Measurements from ENCODE around the gene HIVEP2.
A peak's percentile ranks its signal among the peaks of the same experiment; 100 is the strongest.

Gene HIVEP2

GRCh38 chr6:142764311-142764710, 180.7 kb downstream of the HIVEP2 start:
- no peak for DNase-seq

DNA sequence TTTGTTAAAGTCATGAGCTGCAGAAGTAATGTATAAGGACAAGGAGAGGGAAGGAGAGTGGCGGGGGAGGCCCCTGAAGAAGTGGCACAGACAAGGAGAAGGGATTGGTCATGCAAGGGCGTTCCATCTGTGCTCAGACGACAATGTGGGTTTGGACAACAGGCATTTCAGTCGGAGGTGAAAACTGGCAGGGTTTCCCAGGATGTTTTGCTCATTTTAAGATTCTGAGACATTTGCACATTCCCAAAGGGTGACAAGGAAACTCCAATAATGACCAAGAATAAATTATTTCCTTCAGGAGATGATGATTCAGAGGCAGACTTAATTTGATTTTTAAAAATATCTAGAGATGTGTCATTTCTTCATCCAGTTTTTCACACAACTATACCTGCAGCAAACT, 181.8 kb downstream of the HIVEP2 start:
- DNase-seq: no peak

DNA sequence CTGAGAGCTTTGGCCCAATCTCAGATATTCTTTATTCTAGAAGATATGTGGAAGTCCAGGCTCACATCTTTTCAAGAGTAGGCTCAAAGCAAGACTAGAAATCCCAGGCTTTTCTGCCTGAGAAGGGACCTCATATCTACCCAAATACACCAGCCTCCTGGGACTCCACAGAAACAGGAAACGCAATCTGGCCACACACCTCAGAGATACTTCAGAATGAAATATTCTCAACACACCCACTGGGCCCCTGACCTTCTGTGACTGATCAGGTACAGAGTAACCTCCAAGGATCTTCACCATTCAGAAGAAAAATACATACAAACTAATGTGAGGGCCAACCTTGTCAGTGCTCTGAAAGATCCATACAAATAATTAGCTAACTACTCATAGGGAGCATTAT, 183.2 kb downstream of the HIVEP2 start:
- no peak for DNase-seq

- DNase-seq: no peak
Measured at GRCh38 chr6:142760152-142760551, 184.8 kb downstream of the HIVEP2 start.

DNA sequence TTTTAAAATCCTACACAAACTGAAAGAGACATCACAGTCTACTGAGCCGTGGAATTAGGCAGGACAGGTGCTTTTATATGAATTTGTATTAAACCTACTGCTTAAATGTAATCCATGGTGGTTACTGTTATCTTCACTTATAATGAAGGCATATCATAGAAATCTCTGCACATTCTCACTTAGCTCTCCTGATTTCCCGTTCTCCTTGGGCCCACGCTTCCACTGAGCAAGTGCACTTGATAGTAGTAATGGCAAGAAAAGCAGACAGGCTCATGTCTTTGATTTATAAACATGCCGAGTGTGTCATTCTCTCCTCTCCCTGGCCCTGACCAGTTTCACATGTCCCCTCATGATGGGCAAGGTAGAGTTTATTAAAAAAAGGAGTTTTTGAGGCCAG, 186.3 kb downstream of the HIVEP2 start:
- no peak for DNase-seq

GRCh38 chr6:142757852-142758628, 186.9 kb downstream of the HIVEP2 start:
- DNase-seq: no peak

DNA sequence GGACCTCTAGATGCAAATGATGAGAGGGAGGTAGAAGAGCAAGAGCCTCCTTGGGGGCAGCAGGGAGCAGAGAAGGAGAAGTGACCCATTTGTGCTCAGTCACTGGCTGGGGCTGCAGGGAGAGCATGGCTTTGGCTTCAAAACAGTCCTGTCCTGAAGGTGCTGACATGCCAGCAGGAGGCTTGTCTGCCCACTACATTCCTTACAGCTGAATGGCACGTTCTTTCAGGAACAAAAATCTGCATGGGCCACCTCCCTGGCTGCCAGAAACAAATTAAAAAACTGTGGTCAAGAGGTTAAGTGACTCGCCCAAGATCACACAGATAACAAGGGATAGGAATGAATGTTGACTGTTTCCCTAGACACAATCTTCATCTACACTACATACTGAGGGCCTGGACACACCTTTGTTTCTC, 188.8 kb downstream of the HIVEP2 start:
- DNase-seq: no peak

GRCh38 chr6:142753196-142753595, 191.8 kb downstream of the HIVEP2 start:
- DNase-seq: no peak

DNA sequence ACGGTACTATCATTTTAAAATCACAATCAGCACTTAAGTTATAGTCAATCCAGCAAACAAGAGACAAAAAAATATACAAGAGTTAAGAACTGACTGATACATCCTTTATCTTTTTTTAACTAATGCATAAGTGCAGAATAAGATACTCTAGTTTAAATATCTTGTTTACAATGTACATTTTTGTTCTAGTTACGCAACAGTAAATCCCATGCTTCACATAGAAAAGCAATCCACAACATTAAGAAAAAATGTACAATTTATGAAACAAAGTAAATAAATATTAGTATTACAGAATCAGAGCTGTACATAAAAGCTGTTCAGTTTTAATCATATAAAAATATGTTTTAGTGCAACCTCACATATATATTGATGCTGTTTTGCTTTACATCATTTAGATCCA, 192.6 kb downstream of the HIVEP2 start:
- DNase-seq: no peak

GRCh38 chr6:142751452-142751851, 193.5 kb downstream of the HIVEP2 start:
- no peak for DNase-seq

- DNase-seq: no peak
Measured at GRCh38 chr6:142750998-142751397, 194.0 kb downstream of the HIVEP2 start.

DNA sequence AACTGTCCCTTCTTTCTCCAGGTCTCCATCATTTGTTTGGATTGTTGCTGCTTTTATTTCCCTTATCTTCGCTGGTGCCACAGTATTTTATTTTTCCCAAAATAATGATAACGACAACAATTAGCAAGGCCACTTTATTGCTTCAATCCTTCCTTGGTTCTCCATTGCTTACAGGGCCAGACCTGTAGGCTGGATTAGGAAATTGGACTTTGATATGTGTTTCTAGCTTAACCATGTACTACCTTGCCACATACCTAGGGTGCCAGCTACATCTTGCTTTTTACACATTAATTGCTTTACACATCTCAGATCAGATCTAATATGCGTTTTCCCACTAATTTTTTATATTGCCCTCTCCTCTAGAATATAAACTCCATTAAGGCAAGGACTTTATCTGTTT, 195.4 kb downstream of the HIVEP2 start:
- DNase-seq: no peak

DNA sequence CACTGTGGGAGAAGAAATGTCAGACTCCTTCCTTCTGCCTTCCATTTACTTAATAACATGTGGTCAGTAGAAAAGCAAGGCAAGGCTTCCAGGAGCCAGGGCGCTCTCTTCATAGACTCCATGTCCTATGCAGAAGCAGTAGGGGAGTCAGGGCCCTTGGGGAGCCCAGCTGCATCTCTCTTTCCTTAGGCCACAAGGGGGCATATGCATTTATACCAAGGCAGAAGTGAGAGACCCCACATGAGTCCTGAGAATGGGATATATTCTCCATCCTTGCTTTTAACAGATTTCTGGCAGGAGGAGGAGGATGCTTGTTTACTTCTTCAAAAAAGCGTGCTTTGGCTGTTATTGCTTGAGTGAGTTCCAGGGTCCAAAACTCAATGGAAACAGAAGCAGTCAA, 198.5 kb downstream of the HIVEP2 start:
- DNase-seq: peak; percentile 7

DNA sequence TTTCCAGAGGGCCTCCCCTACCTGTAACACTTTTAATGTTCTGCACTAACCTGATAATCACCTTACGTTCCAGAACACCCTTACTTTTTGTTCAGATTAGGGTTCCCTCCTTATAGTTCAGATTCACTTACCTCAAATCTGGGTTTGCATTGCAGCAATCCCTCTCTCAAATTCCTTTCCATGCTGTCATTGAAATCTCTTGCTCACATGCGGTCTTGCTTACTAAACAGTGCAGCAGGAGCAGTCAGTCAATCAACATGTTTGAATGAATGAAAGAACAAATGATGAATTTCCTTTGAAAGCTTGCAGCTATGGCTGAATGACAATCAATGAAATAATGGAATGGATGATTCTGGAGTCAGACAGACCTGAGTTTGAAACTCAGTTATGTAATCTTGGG, 200.1 kb downstream of the HIVEP2 start:
- no peak for DNase-seq

- no peak for DNase-seq
Measured at GRCh38 chr6:142740449-142740848, 204.5 kb downstream of the HIVEP2 start.

DNA sequence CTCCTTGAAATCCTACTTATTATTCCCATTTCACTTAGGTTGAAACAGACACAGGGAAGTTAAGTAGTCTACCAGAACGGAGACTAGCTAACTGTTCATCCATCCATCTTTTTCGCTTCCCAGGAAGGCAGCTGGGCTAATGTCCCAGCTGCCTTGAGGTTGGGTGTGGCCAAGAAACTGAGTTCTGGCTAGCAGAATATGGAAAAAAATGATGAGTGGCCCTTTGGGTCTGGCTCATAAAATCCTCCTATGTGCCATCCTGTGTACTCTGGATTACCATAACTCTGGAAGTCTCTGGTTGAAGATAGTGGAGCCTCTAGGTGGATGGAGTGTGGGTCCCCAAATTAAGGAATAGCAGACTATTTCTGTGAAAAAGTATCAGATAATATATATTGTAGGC, 206.2 kb downstream of the HIVEP2 start:
- DNase-seq: no peak

GRCh38 chr6:142738035-142738396, 207.0 kb downstream of the HIVEP2 start:
- no peak for DNase-seq

- DNase-seq: peak; percentile 16
Measured at GRCh38 chr6:142737368-142738034, 207.5 kb downstream of the HIVEP2 start.

GRCh38 chr6:142735204-142735603, 209.8 kb downstream of the HIVEP2 start:
- no peak for DNase-seq

DNA sequence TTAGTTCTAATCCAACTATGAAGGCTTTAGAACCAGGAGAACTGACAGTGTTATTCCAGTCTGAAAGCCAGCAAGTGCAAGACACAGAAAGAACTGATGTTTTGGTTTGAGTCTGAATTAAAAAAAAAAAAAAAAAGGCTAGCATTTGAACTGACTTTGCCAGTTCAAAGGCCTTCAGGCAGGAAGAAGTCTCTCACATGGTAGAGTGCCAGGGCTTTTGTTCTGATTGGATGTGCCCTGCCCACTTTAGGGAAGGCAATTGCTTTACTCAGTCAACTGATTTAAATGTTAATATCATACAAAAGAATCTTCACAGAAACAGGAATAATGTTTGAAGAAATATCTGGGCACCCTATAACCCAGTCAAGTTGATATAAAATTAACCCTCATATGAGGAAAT, 212.2 kb downstream of the HIVEP2 start:
- DNase-seq: no peak

- DNase-seq: no peak
Measured at GRCh38 chr6:142731611-142732010, 213.4 kb downstream of the HIVEP2 start.

DNA sequence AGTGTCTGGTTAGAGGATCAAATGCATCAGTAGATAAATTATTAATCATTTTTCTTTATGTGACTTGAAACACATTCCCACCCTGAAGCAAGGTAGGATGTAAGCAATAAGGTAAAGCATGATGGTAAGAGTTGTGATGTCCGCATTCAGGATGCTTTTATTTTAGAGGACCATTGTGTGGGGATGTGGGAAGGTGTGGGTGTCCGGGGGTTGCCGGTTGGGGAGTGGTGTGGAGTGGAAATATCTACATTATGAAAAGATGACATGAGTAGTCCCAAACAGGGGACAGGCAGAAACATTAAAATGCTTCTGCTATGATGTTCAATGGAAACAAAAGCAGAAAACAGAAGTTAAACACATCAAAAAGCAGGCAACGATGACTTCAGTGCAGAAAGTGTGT, 215.4 kb downstream of the HIVEP2 start:
- DNase-seq: no peak

DNA sequence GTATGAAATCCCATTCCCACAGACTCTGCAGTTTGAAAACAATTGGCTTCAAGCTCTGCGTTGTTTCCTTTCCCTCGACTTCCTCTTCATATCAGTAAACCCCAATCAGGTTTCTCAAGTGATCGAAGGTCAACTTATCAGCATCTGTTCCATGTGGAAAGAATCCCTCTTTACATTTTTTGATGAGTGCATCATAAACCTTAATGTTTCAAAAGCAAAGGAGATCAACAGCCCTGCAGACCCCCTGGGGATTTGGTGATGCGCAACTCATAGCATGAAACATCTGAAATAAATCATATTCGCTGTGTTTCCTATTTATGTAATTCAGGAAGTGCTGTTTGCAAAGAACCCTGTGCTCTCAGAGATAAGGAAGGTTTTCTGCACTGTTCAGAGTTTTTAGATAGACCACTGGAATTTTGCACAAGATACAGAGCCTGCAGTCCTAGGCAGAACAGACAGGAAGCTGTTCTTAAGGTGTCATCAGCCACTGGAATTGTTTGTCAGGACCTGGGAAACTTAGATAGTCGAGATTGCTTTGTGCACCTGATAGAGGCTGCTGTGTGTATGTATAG, 216.0 kb downstream of the HIVEP2 start:
- peak; percentile 7 for DNase-seq

- no peak for DNase-seq
Measured at GRCh38 chr6:142728364-142728763, 216.6 kb downstream of the HIVEP2 start.
